A673 (cell line): ENCODE results near the gene ANKS1B. TPM values are rescaled to one million over a fixed set of nuclear protein-coding genes. Genes with fewer than 3 reads are reported as not detected.

Experiments
- BruUV-seq: library from RNA; stranded (reverse); fragments of 400-500 nt; replicated peaks from 2 replicates; lab custom pipeline; 2021; lab: Mats Ljungman, UMichigan
- CTCF ChIA-PET: fragments of 300-600 bp; sonication (Branson Sonifier 250); formaldehyde crosslinking; loops from one replicate; lab custom pipeline; 2022; ENCODE audit warnings: antibody characterized with exemption; lab: Charles Lee
- POLR2A ChIA-PET: fragments of 300-600 bp; sonication (Branson Sonifier 250); formaldehyde crosslinking; loops from one replicate; lab custom pipeline; 2022; ENCODE audit warnings: antibody characterized with exemption; ENCODE audit not compliant: low non-redundant PET; lab: Charles Lee
- DNase-seq: peaks from one replicate; pipeline ENCODE4 v3.0.0-alpha.2; 2015; ENCODE audit warnings: low spot score
- H3K27ac ChIP-seq: fragments of 200-600 bp; sonication (generic); 2 replicates; pipeline ENCODE4 v1.5.1; 2016; ENCODE audit warnings: mixed run types, low read depth, mild to moderate bottlenecking, mixed read lengths, antibody characterized with exemption, low read length; ENCODE audit not compliant: poor library complexity, severe bottlenecking
- H3K27me3 ChIP-seq: fragments of 200-600 bp; sonication (generic); replicated peaks from 2 replicates; pipeline ENCODE4 v1.6.1; 2017; ENCODE audit warnings: mixed run types, low read depth, mild to moderate bottlenecking, mixed read lengths, antibody characterized with exemption, low read length; ENCODE audit not compliant: insufficient read depth, poor library complexity
- H3K36me3 ChIP-seq: fragments of 200-600 bp; sonication (generic); 2 replicates; pipeline ENCODE4 v1.6.1; 2016; ENCODE audit warnings: mixed run types, mild to moderate bottlenecking, mixed read lengths, antibody characterized with exemption, low read length; ENCODE audit not compliant: insufficient read depth, poor library complexity, severe bottlenecking
- H3K4me1 ChIP-seq: fragments of 200-600 bp; sonication (generic); 2 replicates; pipeline ENCODE4 v1.6.1; 2017; ENCODE audit warnings: mixed run types, mild to moderate bottlenecking, mixed read lengths, antibody characterized with exemption, low read length; ENCODE audit not compliant: insufficient read depth, poor library complexity, severe bottlenecking
- H3K4me3 ChIP-seq: fragments of 200-600 bp; sonication (generic); 2 replicates; pipeline ENCODE4 v1.5.1; 2016; ENCODE audit warnings: low read depth, mixed run types, mild to moderate bottlenecking, mixed read lengths, low read length; ENCODE audit not compliant: poor library complexity, severe bottlenecking
- H3K9me3 ChIP-seq: fragments of 200-600 bp; sonication (generic); 2 replicates; pipeline ENCODE4 v1.6.1; 2016; ENCODE audit warnings: mixed run types, low read depth, mild to moderate bottlenecking, mixed read lengths, antibody characterized with exemption, low read length; ENCODE audit not compliant: poor library complexity, severe bottlenecking
- CTCF ChIP-seq: fragments of 300-800, 200-600 bp; sonication (generic); conservative IDR thresholded peaks from 2 replicates; pipeline ENCODE4 v1.5.1; 2017; ENCODE audit warnings: low read depth, mild to moderate bottlenecking, antibody characterized with exemption, low read length, moderate library complexity, mixed read lengths
- EZH2 ChIP-seq: fragments of 200-600 bp; sonication (generic); IDR thresholded peaks from 2 replicates; pipeline ENCODE4 v1.6.1; 2017; ENCODE audit warnings: borderline replicate concordance, low read depth, mild to moderate bottlenecking, mixed read lengths, antibody characterized with exemption, low read length; ENCODE audit not compliant: poor library complexity, severe bottlenecking
- intact Hi-C: fragments of 100-400 bp; cut with micrococcal nuclease; formaldehyde crosslinking; loops from one replicate; pipeline ENCODE4 v1.10.0; 2022; ENCODE audit not compliant: unreplicated experiment
- total RNA-seq: library from RNA; stranded (reverse); gene quantifications from 2 replicates; pipeline ENCODE4 v1.2.3, GENCODE V29; 2021

Gene ANKS1B
- total RNA-seq, 1 experiment from 2014 or later: 0.99 TPM

GRCh38 chr12:99029511-99030271 lies 955.0 kb downstream of the ANKS1B start:
- Histone ChIP-seq H3K27ac (no peak overlapping the region), H3K4me1 (peaks cover 4% of the 10 kb centered on the region), H3K4me3 (no peak overlapping the region), H3K9me3 (no peaks in the 10 kb centered on the region), H3K36me3 (no peaks in the 10 kb centered on the region), H3K27me3 (no peaks in the 10 kb centered on the region)
- ChIA-PET CTCF (no interaction called here), POLR2A (no interaction called here)
- BruUV-seq: no TSS peak
- intact Hi-C loops: no loop called here
- DNase-seq: peak; percentile 33
- no peak for TF ChIP-seq CTCF

DNA sequence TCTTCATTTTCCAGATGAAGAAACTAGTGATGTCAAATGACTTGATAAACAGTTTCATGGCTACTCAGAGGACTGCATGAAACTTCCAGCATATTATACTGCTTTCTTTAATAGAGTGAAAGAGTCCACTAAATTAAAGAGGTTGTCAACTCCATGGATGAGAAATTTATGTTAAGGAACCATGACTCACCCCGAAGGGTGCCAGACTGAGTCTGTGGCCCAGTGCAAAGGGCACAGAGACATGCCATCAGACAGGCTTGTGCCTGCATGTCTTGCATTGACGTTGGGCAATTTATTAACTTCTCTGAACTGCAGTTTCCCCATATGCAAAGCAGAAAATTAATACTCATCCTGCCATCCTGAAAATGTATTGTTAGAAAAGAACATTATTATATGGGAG lies 957.3 kb downstream of the ANKS1B start:
- no TSS peak for BruUV-seq
- H3K27ac ChIP-seq: no peak overlapping the region
- no peak overlapping the region for H3K4me3 ChIP-seq
- no peaks in the 10 kb centered on the region for H3K9me3 ChIP-seq
- POLR2A ChIA-PET: interaction anchor here (0.6 kb wide), 1 partner anchor 535 kb away, joined by 3 read pairs; no protein-coding TSS in a partner anchor
- no peaks in the 10 kb centered on the region for H3K36me3 ChIP-seq
- H3K27me3 ChIP-seq: no peaks in the 10 kb centered on the region
- intact Hi-C loops: no loop called here
- DNase-seq: no peak
- CTCF ChIA-PET: no interaction called here
- TF ChIP-seq EZH2 (no peak), CTCF (no peak)
- peaks cover 4% of the 10 kb centered on the region for H3K4me1 ChIP-seq

- CTCF ChIA-PET: no interaction called here
- intact Hi-C loops: no loop called here
- BruUV-seq: no TSS peak
- TF ChIP-seq CTCF (no peak), EZH2 (no peak)
- Histone ChIP-seq H3K9me3 (no peaks in the 10 kb centered on the region), H3K27me3 (no peaks in the 10 kb centered on the region), H3K4me3 (no peak overlapping the region), H3K27ac (no peak overlapping the region), H3K4me1 (peaks cover 4% of the 10 kb centered on the region), H3K36me3 (no peaks in the 10 kb centered on the region)
- POLR2A ChIA-PET: no interaction called here
- DNase-seq: no peak
Observed at GRCh38 chr12:99027055-99027393, 957.7 kb downstream of the ANKS1B start.
